ENCODE results near the gene EEA1. TPM values are rescaled to one million over a fixed set of nuclear protein-coding genes. Genes with fewer than 3 reads are reported as not detected.

The EEA1 gene
- total and polyA plus RNA-seq, 2 of the 4 experiments (the other 2 are of a cell fraction): 4.6 to 12.5 TPM

DNA sequence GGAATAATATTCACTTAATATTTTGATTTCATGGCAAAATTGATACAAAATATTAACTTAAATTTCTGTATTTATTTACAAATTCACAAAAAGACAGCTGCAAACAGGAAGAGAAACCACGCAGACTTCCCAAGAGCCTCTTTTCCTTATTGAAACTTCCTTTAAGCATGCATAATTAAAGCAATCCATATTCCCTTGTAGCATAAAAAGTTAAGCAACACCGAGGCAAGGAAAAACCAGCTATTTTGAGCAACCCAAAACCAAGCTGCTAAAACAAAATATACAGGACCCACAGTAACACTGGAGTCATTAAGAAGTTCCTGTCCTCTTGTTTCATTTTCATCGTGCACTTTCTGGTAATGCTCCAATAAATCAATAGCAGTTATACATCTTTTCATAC is 58.0 kb downstream of the EEA1 start:
- intact Hi-C loops (cut with micrococcal nuclease) (no loop called here), in situ Hi-C loops (cut with MboI; ENCODE audit: low sequenced_read_pairs) (no loop called here), dilution Hi-C loops (cut with HindIII; ENCODE audit: low sequenced_read_pairs, unreplicated experiment) (no loop called here)
- no peak overlapping the region; the same call in 1 of the 2 replicates for H3K23ac ChIP-seq (ENCODE audit: low read depth, low read length)
- H4K5ac ChIP-seq (ENCODE audit: low read depth, low read length): no peak overlapping the region
- H2BK15ac ChIP-seq (ENCODE audit: low read depth, low read length): no peak overlapping the region
- no TSS peak for BruUV-seq (replicated peaks)
- no peak for TF ChIP-seq RCOR1 (IDR thresholded peaks at IDR 0.05; ENCODE audit: insufficient replicate concordance, low read length)
- TF ChIP-seq RFX5 (IDR thresholded peaks at IDR 0.05; ENCODE audit: low read depth, low read length): no peak
- no peak for TF ChIP-seq CHD1 (IDR thresholded peaks at IDR 0.05; ENCODE audit: low read depth, low read length)
- no peak for TF ChIP-seq MXI1 (IDR thresholded peaks at IDR 0.05; ENCODE audit: borderline replicate concordance, low read depth, low read length)
- TF ChIP-seq RAD21 (IDR thresholded peaks at IDR 0.05; ENCODE audit: low read length): no peak
- TF ChIP-seq NFE2L2 (IDR thresholded peaks at IDR 0.05; ENCODE audit: low read depth, low read length): no peak
- no peak for TF ChIP-seq SMC3 (IDR thresholded peaks at IDR 0.05; ENCODE audit: low read depth, low read length)
- TF ChIP-seq, protein P1, sequence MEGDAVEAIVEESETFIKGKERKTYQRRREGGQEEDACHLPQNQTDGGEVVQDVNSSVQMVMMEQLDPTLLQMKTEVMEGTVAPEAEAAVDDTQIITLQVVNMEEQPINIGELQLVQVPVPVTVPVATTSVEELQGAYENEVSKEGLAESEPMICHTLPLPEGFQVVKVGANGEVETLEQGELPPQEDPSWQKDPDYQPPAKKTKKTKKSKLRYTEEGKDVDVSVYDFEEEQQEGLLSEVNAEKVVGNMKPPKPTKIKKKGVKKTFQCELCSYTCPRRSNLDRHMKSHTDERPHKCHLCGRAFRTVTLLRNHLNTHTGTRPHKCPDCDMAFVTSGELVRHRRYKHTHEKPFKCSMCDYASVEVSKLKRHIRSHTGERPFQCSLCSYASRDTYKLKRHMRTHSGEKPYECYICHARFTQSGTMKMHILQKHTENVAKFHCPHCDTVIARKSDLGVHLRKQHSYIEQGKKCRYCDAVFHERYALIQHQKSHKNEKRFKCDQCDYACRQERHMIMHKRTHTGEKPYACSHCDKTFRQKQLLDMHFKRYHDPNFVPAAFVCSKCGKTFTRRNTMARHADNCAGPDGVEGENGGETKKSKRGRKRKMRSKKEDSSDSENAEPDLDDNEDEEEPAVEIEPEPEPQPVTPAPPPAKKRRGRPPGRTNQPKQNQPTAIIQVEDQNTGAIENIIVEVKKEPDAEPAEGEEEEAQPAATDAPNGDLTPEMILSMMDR (conservative IDR thresholded peaks at IDR 0.05; ENCODE audit: low read depth, low read length): no peak
- no peak for TF ChIP-seq MAFK (IDR thresholded peaks at IDR 0.05; ENCODE audit: low read depth, low read length)
- no peak for TF ChIP-seq FOS (IDR thresholded peaks at IDR 0.05; ENCODE audit: low read depth, low read length)
- no peak for TF ChIP-seq BHLHE40 (IDR thresholded peaks at IDR 0.05; ENCODE audit: low read depth, low read length)
- no peak for TF ChIP-seq CEBPB (IDR thresholded peaks at IDR 0.05; ENCODE audit: low read depth, low read length)
- TF ChIP-seq, protein P2, sequence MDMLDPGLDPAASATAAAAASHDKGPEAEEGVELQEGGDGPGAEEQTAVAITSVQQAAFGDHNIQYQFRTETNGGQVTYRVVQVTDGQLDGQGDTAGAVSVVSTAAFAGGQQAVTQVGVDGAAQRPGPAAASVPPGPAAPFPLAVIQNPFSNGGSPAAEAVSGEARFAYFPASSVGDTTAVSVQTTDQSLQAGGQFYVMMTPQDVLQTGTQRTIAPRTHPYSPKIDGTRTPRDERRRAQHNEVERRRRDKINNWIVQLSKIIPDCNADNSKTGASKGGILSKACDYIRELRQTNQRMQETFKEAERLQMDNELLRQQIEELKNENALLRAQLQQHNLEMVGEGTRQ (IDR thresholded peaks at IDR 0.05; ENCODE audit: low read depth, low read length): no peak
- TF ChIP-seq, protein P3, sequence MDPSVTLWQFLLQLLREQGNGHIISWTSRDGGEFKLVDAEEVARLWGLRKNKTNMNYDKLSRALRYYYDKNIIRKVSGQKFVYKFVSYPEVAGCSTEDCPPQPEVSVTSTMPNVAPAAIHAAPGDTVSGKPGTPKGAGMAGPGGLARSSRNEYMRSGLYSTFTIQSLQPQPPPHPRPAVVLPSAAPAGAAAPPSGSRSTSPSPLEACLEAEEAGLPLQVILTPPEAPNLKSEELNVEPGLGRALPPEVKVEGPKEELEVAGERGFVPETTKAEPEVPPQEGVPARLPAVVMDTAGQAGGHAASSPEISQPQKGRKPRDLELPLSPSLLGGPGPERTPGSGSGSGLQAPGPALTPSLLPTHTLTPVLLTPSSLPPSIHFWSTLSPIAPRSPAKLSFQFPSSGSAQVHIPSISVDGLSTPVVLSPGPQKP (IDR thresholded peaks at IDR 0.05; ENCODE audit: borderline replicate concordance, low read depth, low read length): no peak
- no peak for TF ChIP-seq MAZ (IDR thresholded peaks at IDR 0.05; ENCODE audit: borderline replicate concordance, low read depth, low read length)
- TF ChIP-seq POLR2A (IDR thresholded peaks at IDR 0.05; ENCODE audit: low read depth, low read length): no peak
- H3K27ac ChIP-seq (ENCODE audit: insufficient read depth, low read length): no peak overlapping the region
- H2BK120ac ChIP-seq (ENCODE audit: low read depth, low read length): no peak overlapping the region
- ChIA-PET POLR2A (ENCODE audit: unreplicated experiment) (no interaction called here), CTCF (no interaction called here)
- no peaks in the 10 kb centered on the region for H3K9me3 ChIP-seq (ENCODE audit: control insufficient read depth, insufficient read depth, low read length)
- no peak overlapping the region for H2AK9ac ChIP-seq (replicated peaks; ENCODE audit: low read depth, low read length, poor library complexity)
- no peak overlapping the region for H3K14ac ChIP-seq (replicated peaks; ENCODE audit: low read depth, low read length)
- H3K27me3 ChIP-seq (ENCODE audit: control insufficient read depth, insufficient read depth, low read length): no peaks in the 10 kb centered on the region
- no peak overlapping the region for H2BK20ac ChIP-seq (ENCODE audit: low read depth, low read length)
- H4K20me1 ChIP-seq (ENCODE audit: insufficient read depth, low read length): peaks cover 5% of the 10 kb centered on the region; the same call in 1 of the 2 replicates
- H3K79me1 ChIP-seq (ENCODE audit: low read depth in 1 of 2, low read length in 2 of 2): peaks cover 24 to 54% of the 10 kb centered on the region in 2 experiments
- no peaks in the 10 kb centered on the region for H3K4me1 ChIP-seq (ENCODE audit: control insufficient read depth, insufficient read depth, low read length)
- no peak overlapping the region for H2AFZ ChIP-seq (replicated peaks; ENCODE audit: low read length, poor library complexity)
- no peak overlapping the region for H3K4me2 ChIP-seq (ENCODE audit: low read depth, low read length)
- H4K91ac ChIP-seq (ENCODE audit: insufficient read depth, low read depth, low read length): no peak overlapping the region
- no peak for DNase-seq
- H3K36me3 ChIP-seq (ENCODE audit: control insufficient read depth, insufficient read depth, low read length): 0 out of 2 replicates have a peak, but pooled peaks cover 3% of the 10 kb centered on the region
- H3K4ac ChIP-seq (ENCODE audit: low read depth, low read length): no peak overlapping the region
- H3K4me3 ChIP-seq (ENCODE audit: insufficient read depth, low read depth, low read length): no peak overlapping the region
- peaks cover 7% of the 10 kb centered on the region; the same call in 1 of the 2 replicates for H3K9me1 ChIP-seq (ENCODE audit: insufficient read depth, low read length)
- H3K9ac ChIP-seq (ENCODE audit: low read depth, low read length): no peak overlapping the region
- no CpG with 5 or more reads among the region's 3 CpGs for WGBS, 2 experiments (ENCODE audit: extremely low coverage in 2 of 2, insufficient read length in 1 of 2)
- no peak overlapping the region for H2BK5ac ChIP-seq (ENCODE audit: low read depth, low read length, poor library complexity, severe bottlenecking)
- no peak overlapping the region for H2AK5ac ChIP-seq (ENCODE audit: low read depth, low read length)
- H3K18ac ChIP-seq (ENCODE audit: low read depth, low read length): no peak overlapping the region
- no peak overlapping the region for H4K8ac ChIP-seq (ENCODE audit: low read depth in 2 of 2, low read length in 2 of 2)
- ATAC-seq (ENCODE audit: low read depth): no peak
- no peak overlapping the region for H3K56ac ChIP-seq (ENCODE audit: extremely low read depth, insufficient read depth, low read length)
